Common myeloid progenitor, CD34-positive (primary cell): ENCODE results near the gene DRGX.

Experiments
- CTCF ChIA-PET: fragments of 350-600 bp; sonication (Branson Sonifier 250); formaldehyde crosslinking; loops from one replicate; lab custom pipeline; 2021; ENCODE audit warnings: antibody characterized with exemption; lab: Charles Lee
- POLR2A ChIA-PET: fragments of 350-600 bp; sonication (Branson Sonifier 250); formaldehyde crosslinking; loops from one replicate; lab custom pipeline; 2021; ENCODE audit warnings: antibody characterized with exemption; lab: Charles Lee
- DNase-seq, 3 donors: peaks; one replicate each; pipeline versions ENCODE4 v3.0.0 to v3.0.0-alpha.2; 2013
- H3K27ac ChIP-seq, 2 experiments: 1 replicate in 1 of 2; 2 replicates in 1 of 2; pipeline ENCODE4 v1.7.0; 2013; ENCODE audit warnings: inconsistent platforms in 2 of 2, low read length in 2 of 2, mild to moderate bottlenecking in 2 of 2, low read depth in 1 of 2, moderate library complexity in 1 of 2; ENCODE audit not compliant: severe bottlenecking in 2 of 2, insufficient read depth in 1 of 2, poor library complexity in 1 of 2
- H3K27me3 ChIP-seq, 5 experiments: replicated peaks in 2 of 5; 1 replicate in 3 of 5; 2 replicates in 2 of 5; pipeline versions ENCODE4 v1.6.1 to v1.7.0; 2013; ENCODE audit warnings: low read length in 4 of 5, mild to moderate bottlenecking in 2 of 5, moderate library complexity in 2 of 5, inconsistent platforms in 1 of 5; ENCODE audit not compliant: insufficient read depth in 5 of 5, control insufficient read depth in 4 of 5
- H3K36me3 ChIP-seq, 4 experiments: 1 replicate in 2 of 4; 2 replicates in 2 of 4; pipeline versions ENCODE4 v1.6.1 to v1.7.0; 2013; ENCODE audit warnings: low read length in 3 of 4, control low read depth in 1 of 4, mild to moderate bottlenecking in 1 of 4; ENCODE audit not compliant: control insufficient read depth in 4 of 4, insufficient read depth in 4 of 4
- H3K4me1 ChIP-seq, 4 experiments: 1 replicate in 3 of 4; 2 replicates in 1 of 4; pipeline versions ENCODE4 v1.6.1 to v1.7.1; 2013; ENCODE audit warnings: low read length in 3 of 4, mild to moderate bottlenecking in 3 of 4, control low read depth in 1 of 4, inconsistent platforms in 1 of 4, moderate library complexity in 1 of 4; ENCODE audit not compliant: control insufficient read depth in 4 of 4, insufficient read depth in 4 of 4; ENCODE audit errors: control extremely low read depth in 1 of 4
- H3K4me3 ChIP-seq, 7 experiments: 1 replicate in 4 of 7; 2 replicates in 3 of 7; pipeline versions ENCODE4 v1.5.1 to v1.7.0; 2013; ENCODE audit warnings: mild to moderate bottlenecking in 7 of 7, low read length in 6 of 7, moderate library complexity in 6 of 7, inconsistent platforms in 2 of 7, low read depth in 2 of 7, control low read depth in 1 of 7; ENCODE audit not compliant: insufficient read depth in 4 of 7, control insufficient read depth in 1 of 7; ENCODE audit errors: extremely low read depth in 1 of 7
- H3K9me3 ChIP-seq, 5 experiments: 1 replicate in 4 of 5; 2 replicates in 1 of 5; pipeline versions ENCODE4 v1.6.1 to v1.7.1; 2013; ENCODE audit warnings: low read length in 4 of 5, mild to moderate bottlenecking in 2 of 5, inconsistent platforms in 1 of 5, low read depth in 1 of 5, moderate library complexity in 1 of 5; ENCODE audit not compliant: control insufficient read depth in 4 of 5, insufficient read depth in 2 of 5; ENCODE audit errors: control extremely low read depth in 1 of 5
- WGBS: methylation state at CpG from one replicate; pipeline ENCODE4 v1.1.5; 2013; ENCODE audit not compliant: insufficient coverage; 5-methylcytosine and 5-hydroxymethylcytosine counted together

The DRGX gene

DNA sequence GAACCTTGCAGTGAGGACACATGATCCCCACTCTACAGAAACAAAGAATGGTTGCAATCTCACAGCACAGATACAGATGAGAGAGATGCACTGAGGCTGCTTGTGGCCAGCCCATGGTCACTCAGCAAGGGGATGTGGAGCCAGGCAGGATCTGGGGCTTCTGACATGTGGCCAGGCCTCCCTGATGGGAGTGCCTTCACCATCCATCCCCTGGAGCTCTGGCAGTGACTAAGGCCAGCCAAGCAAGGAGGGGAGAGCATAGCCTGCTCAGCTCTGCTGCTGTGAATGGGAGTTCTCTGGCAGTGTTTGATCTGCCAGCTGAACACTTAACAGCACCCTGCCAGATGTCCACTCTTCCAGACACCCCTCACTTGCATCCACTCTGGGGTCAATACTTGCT lies 77.1 kb downstream of the DRGX start:
- Histone ChIP-seq H3K4me3 (no peak overlapping the region), H3K27ac (no peak overlapping the region), H3K9me3 (no peaks in the 10 kb centered on the region), H3K4me1 (peaks cover 0 to 4% (median 0%) of the 10 kb centered on the region in 4 experiments), H3K27me3 (no peaks in the 10 kb centered on the region), H3K36me3 (no peaks in the 10 kb centered on the region)
- CTCF ChIA-PET, result interaction anchor here (0.6 to 1.3 kb wide), 3 partner anchors 89 to 183 kb away, joined by 3 to 4 read pairs (median 4); no protein-coding TSS in a partner anchor
- POLR2A ChIA-PET, result no interaction called here
- DNase-seq, result no peak

DNA sequence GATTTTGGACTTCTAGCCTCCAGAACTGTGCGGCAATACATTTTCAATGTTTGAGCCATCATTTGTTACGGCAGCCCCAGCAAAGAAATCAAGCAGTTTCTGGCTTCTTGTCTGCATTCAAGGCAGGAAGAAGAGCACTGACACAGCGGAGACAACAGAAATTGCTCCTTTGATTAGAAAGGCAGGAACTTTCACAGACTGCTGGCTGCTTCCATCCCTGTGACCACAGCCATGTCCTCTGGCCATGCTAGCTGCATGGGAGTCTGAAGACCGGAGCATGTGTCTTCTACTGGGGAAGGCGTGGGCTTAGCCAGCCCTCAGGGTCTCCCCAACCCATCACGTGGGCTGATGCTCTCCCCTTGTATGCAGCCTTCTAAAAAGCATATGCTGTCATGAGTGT lies 77.9 kb downstream of the DRGX start:
- Histone ChIP-seq H3K27ac (no peak overlapping the region), H3K9me3 (no peaks in the 10 kb centered on the region), H3K4me3 (no peak overlapping the region), H3K4me1 (peaks cover 0 to 4% (median 0%) of the 10 kb centered on the region in 4 experiments), H3K36me3 (no peaks in the 10 kb centered on the region), H3K27me3 (no peaks in the 10 kb centered on the region)
- POLR2A ChIA-PET, result no interaction called here
- WGBS, result 97% methylated on average over 4 of the region's 6 CpGs
- DNase-seq, result no peak
- CTCF ChIA-PET, result interaction anchor here (0.7 to 1.3 kb wide), 2 partner anchors 89 to 156 kb away, joined by 3 to 4 read pairs; no protein-coding TSS in a partner anchor

DNA sequence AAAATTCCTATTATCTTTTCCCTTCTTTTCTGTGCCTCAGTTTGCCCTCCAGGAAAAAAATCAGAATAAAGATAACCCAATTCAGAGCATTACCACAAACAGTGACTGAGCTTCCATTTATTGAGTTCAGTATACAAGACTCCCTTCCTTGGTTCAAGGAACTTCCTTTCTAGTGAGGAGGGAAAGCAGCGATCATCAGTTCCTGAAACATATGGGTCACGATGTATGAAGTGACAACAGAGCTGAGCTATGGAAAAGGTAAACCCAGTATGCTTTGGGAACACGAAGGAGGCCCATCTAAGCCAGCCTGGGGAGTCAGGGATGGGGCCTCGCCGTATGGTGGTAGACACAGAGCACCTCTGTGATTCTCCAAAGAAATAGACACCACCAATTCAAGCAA lies 81.1 kb downstream of the DRGX start:
- DNase-seq, result no peak
- WGBS, result 96% methylated on average over 3 of the region's 5 CpGs
- ChIA-PET CTCF (interaction anchor here (0.9 kb wide), 1 partner anchor 90 kb away, joined by 3 read pairs; no protein-coding TSS in a partner anchor), POLR2A (no interaction called here)
- Histone ChIP-seq H3K27ac (no peak overlapping the region), H3K9me3 (no peaks in the 10 kb centered on the region), H3K4me3 (no peak overlapping the region), H3K36me3 (no peaks in the 10 kb centered on the region), H3K4me1 (peaks cover 12 to 27% (median 25%) of the 10 kb centered on the region in 4 experiments), H3K27me3 (no peaks in the 10 kb centered on the region)
